ENCODE measurements around the gene DDAH1.

The DDAH1 gene

GRCh38 chr1:85319491-85319890, 145.5 kb downstream of the DDAH1 start:
- TF ChIP-seq, protein P1, sequence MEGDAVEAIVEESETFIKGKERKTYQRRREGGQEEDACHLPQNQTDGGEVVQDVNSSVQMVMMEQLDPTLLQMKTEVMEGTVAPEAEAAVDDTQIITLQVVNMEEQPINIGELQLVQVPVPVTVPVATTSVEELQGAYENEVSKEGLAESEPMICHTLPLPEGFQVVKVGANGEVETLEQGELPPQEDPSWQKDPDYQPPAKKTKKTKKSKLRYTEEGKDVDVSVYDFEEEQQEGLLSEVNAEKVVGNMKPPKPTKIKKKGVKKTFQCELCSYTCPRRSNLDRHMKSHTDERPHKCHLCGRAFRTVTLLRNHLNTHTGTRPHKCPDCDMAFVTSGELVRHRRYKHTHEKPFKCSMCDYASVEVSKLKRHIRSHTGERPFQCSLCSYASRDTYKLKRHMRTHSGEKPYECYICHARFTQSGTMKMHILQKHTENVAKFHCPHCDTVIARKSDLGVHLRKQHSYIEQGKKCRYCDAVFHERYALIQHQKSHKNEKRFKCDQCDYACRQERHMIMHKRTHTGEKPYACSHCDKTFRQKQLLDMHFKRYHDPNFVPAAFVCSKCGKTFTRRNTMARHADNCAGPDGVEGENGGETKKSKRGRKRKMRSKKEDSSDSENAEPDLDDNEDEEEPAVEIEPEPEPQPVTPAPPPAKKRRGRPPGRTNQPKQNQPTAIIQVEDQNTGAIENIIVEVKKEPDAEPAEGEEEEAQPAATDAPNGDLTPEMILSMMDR (conservative IDR thresholded peaks at IDR 0.05) = no peak
- no peak for TF ChIP-seq ZFX (IDR thresholded peaks at IDR 0.05)
- H3K27ac ChIP-seq = no peak overlapping the region

- no peak overlapping the region for H3K27ac ChIP-seq
Observed at GRCh38 chr1:85318217-85318616, 146.7 kb downstream of the DDAH1 start.

DNA sequence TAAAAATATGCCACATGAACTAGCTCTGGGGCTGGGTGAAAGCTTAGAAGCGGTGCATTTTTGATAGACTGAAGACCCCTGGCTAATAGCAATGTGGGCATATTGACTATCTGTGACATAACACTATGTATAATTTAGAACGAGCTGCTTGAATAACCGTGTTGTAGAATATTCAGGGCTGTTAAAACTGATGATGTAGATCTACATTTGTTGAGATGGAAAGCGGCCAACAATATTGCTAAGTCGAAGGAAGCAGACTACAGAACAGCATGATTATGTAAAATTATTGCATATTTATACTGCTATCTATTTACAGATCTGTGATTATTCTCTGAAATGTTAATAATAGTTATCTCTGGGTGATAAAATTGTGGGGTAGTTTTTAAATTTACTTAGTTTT, 147.4 kb downstream of the DDAH1 start:
- TF ChIP-seq, protein P1 (conservative IDR thresholded peaks at IDR 0.05) = no peak
- no peak for TF ChIP-seq ZFX (IDR thresholded peaks at IDR 0.05)
- no peak overlapping the region for H3K27ac ChIP-seq

More at GRCh38 chr1:85318217-85318616, 146.7 kb downstream of the DDAH1 start:
- TF ChIP-seq, protein P1 (conservative IDR thresholded peaks at IDR 0.05) = no peak

DNA sequence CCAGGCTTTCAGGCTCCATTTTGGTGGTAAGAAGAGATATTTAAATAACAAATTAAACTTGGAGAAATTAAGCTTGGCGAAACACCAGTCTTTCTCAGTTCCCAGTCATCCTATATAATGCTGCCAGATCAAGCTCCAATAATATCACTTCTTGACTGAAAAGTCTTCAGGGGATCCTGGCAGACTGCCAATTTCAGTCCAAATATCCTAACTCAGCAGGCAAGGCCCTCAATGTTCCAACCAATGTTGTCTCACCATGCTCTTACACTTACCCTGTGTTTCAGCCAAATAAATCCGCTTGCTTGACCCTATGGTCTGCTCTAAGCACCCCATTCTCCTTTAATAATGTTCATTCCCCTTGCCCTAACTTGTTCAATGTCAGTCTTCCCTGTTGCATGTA, 148.6 kb downstream of the DDAH1 start:
- H3K27ac ChIP-seq = no peak overlapping the region; the same call in 1 of the 2 replicates
- TF ChIP-seq, protein P1 (conservative IDR thresholded peaks at IDR 0.05) = no peak
- no peak for TF ChIP-seq ZFX (IDR thresholded peaks at IDR 0.05)

GRCh38 chr1:85315789-85316188, 149.2 kb downstream of the DDAH1 start:
- H3K27ac ChIP-seq = no peak overlapping the region
- no peak for TF ChIP-seq ZFX (IDR thresholded peaks at IDR 0.05)
- TF ChIP-seq, protein P1 (conservative IDR thresholded peaks at IDR 0.05) = no peak

DNA sequence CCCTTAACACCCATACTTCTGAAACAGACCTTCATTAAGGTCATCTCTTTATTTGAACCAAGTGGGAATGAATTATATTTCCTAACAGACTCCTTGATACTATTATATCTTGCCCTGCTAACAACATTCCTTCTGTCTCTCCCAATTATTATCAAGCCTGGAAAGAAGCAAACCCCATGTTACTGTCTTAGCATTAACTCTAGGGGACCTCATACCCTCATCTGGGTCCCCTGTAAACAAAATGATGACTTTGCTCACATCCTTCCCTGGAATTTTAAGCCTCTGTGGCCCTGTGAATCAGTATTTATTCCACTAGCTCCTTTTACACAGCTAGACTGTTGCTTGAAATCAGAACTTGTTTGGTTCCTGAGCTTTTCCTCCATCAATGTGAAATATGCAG, 150.2 kb downstream of the DDAH1 start:
- H3K27ac ChIP-seq = peak overlapping the region; percentile 75
- TF ChIP-seq, protein P1 (conservative IDR thresholded peaks at IDR 0.05) = no peak
- TF ChIP-seq ZFX (IDR thresholded peaks at IDR 0.05) = no peak

- TF ChIP-seq ZFX (IDR thresholded peaks at IDR 0.05) = no peak
- TF ChIP-seq, protein P1 (conservative IDR thresholded peaks at IDR 0.05) = no peak
- peak overlapping the region; percentile 75 for H3K27ac ChIP-seq
Observed at GRCh38 chr1:85313888-85314696, 150.9 kb downstream of the DDAH1 start.
